ENCODE data around the gene CLK2. TPM values are rescaled to one million over a fixed set of nuclear protein-coding genes. Genes with fewer than 3 reads are reported as not detected.

Gene CLK2
- total and polyA plus RNA-seq, 9 of the 15 experiments (the other 6 are each of a cell fraction or from before 2014, with no cell fraction given) = 13.5 to 81.4 (median 39.6) TPM

DNA sequence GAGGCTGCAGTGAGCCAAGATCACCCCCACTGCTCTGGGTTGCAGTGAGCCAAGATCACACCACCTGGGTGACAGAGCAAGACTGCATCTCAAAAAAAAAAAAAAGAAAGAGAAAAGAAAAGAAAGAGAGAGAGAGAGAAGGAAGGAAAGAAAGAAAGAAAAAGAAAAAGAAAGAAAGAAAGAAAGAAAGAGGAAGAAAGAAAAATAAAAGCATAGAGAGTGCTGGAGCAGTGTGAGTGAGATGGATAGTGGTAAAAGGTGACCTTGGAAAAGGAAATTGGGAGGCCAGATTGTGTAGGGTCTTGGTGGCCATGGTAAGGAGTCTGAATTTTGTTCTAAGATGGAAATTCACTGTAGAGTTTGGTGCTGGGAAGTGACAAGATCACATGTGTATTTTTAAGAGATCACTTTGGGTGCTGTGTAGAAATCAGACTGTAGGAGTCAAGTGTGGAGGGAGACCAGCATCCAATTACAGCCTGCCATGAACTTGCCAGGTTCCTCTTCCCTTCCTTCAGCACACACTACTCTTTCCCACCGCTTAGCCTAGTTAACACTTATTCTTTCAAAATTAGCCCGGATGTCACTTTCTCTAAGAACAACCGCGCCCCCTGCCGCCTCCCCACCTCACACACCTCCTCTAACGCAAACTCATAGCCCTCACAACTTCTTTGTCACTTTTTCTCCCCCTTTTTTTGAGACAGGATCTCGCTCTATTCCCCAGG, 47.0 kb downstream of the CLK2 start (continued):
- TF ChIP-seq, protein P1, sequence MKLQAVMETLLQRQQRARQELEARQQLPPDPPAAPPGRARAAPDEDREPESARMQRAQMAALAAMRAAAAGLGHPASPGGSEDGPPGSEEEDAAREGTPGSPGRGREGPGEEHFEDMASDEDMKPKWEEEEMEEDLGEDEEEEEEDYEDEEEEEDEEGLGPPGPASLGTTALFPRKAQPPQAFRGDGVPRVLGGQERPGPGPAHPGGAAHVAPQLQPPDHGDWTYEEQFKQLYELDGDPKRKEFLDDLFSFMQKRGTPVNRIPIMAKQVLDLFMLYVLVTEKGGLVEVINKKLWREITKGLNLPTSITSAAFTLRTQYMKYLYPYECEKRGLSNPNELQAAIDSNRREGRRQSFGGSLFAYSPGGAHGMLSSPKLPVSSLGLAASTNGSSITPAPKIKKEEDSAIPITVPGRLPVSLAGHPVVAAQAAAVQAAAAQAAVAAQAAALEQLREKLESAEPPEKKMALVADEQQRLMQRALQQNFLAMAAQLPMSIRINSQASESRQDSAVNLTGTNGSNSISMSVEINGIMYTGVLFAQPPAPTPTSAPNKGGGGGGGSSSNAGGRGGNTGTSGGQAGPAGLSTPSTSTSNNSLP (IDR thresholded peaks at IDR 0.05; ENCODE audit: borderline replicate concordance, low read depth, low read length) = no peak
- no peak for TF ChIP-seq ZNF143 (CRISPR knock-in tag; IDR thresholded peaks at IDR 0.05)
- TF ChIP-seq POLR2A (conservative IDR thresholded peaks at IDR 0.05) = no peak
- TF ChIP-seq, protein P2, sequence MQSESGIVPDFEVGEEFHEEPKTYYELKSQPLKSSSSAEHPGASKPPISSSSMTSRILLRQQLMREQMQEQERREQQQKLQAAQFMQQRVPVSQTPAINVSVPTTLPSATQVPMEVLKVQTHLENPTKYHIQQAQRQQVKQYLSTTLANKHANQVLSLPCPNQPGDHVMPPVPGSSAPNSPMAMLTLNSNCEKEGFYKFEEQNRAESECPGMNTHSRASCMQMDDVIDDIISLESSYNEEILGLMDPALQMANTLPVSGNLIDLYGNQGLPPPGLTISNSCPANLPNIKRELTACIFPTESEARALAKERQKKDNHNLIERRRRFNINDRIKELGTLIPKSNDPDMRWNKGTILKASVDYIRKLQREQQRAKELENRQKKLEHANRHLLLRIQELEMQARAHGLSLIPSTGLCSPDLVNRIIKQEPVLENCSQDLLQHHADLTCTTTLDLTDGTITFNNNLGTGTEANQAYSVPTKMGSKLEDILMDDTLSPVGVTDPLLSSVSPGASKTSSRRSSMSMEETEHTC (IDR thresholded peaks at IDR 0.05) = no peak
- TF ChIP-seq ZNF586 (CRISPR knock-in tag; conservative IDR thresholded peaks at IDR 0.05) = no peak
- TF ChIP-seq HNRNPUL1 (IDR thresholded peaks at IDR 0.05; ENCODE audit: low read length) = no peak
- TF ChIP-seq MEF2D (tag; conservative IDR thresholded peaks at IDR 0.05; ENCODE audit: low read depth) = 0 out of 2 replicates have a peak, but pooled peaks have one; percentile 30
- TF ChIP-seq, protein P3, sequence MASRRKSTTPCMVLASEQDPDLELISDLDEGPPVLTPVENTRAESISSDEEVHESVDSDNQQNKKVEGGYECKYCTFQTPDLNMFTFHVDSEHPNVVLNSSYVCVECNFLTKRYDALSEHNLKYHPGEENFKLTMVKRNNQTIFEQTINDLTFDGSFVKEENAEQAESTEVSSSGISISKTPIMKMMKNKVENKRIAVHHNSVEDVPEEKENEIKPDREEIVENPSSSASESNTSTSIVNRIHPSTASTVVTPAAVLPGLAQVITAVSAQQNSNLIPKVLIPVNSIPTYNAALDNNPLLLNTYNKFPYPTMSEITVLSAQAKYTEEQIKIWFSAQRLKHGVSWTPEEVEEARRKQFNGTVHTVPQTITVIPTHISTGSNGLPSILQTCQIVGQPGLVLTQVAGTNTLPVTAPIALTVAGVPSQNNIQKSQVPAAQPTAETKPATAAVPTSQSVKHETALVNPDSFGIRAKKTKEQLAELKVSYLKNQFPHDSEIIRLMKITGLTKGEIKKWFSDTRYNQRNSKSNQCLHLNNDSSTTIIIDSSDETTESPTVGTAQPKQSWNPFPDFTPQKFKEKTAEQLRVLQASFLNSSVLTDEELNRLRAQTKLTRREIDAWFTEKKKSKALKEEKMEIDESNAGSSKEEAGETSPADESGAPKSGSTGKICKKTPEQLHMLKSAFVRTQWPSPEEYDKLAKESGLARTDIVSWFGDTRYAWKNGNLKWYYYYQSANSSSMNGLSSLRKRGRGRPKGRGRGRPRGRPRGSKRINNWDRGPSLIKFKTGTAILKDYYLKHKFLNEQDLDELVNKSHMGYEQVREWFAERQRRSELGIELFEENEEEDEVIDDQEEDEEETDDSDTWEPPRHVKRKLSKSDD (conservative IDR thresholded peaks at IDR 0.05; ENCODE audit: low read length) = no peak
- TF ChIP-seq RBM22 (IDR thresholded peaks at IDR 0.05; ENCODE audit: low read depth, low read length, poor library complexity, severe bottlenecking) = no peak
- TF ChIP-seq HSF4 (CRISPR knock-in tag; IDR thresholded peaks at IDR 0.05; ENCODE audit: borderline replicate concordance) = no peak
- TF ChIP-seq NFATC3 (IDR thresholded peaks at IDR 0.05) = no peak
- peak; percentile 57; the same call in 1 of the 2 replicates for TF ChIP-seq C11orf30 (IDR thresholded peaks at IDR 0.05; ENCODE audit: low read depth)
- TF ChIP-seq TEAD2 (tag; IDR thresholded peaks at IDR 0.05) = no peak
- 0 out of 2 replicates have a peak, but pooled peaks have one; percentile 51 for TF ChIP-seq ADNP (tag; IDR thresholded peaks at IDR 0.05)
- TF ChIP-seq, protein P4, sequence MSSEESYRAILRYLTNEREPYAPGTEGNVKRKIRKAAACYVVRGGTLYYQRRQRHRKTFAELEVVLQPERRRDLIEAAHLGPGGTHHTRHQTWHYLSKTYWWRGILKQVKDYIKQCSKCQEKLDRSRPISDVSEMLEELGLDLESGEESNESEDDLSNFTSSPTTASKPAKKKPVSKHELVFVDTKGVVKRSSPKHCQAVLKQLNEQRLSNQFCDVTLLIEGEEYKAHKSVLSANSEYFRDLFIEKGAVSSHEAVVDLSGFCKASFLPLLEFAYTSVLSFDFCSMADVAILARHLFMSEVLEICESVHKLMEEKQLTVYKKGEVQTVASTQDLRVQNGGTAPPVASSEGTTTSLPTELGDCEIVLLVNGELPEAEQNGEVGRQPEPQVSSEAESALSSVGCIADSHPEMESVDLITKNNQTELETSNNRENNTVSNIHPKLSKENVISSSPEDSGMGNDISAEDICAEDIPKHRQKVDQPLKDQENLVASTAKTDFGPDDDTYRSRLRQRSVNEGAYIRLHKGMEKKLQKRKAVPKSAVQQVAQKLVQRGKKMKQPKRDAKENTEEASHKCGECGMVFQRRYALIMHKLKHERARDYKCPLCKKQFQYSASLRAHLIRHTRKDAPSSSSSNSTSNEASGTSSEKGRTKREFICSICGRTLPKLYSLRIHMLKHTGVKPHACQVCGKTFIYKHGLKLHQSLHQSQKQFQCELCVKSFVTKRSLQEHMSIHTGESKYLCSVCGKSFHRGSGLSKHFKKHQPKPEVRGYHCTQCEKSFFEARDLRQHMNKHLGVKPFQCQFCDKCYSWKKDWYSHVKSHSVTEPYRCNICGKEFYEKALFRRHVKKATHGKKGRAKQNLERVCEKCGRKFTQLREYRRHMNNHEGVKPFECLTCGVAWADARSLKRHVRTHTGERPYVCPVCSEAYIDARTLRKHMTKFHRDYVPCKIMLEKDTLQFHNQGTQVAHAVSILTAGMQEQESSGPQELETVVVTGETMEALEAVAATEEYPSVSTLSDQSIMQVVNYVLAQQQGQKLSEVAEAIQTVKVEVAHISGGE (CRISPR knock-in tag; IDR thresholded peaks at IDR 0.05) = no peak
- TF ChIP-seq, protein P5, sequence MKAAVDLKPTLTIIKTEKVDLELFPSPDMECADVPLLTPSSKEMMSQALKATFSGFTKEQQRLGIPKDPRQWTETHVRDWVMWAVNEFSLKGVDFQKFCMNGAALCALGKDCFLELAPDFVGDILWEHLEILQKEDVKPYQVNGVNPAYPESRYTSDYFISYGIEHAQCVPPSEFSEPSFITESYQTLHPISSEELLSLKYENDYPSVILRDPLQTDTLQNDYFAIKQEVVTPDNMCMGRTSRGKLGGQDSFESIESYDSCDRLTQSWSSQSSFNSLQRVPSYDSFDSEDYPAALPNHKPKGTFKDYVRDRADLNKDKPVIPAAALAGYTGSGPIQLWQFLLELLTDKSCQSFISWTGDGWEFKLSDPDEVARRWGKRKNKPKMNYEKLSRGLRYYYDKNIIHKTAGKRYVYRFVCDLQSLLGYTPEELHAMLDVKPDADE (conservative IDR thresholded peaks at IDR 0.05; ENCODE audit: control insufficient read depth, low read depth, low read length) = no peak
